Breast epithelium (tissue), 3 donors: ENCODE data around the gene MTCL1.

Source experiments
- POLR2A ChIP-seq: fragments of 450-650 bp; IDR thresholded peaks from one replicate; pipeline ENCODE4 v1.6.1; 2016; ENCODE audit warnings: antibody characterized with exemption, mild to moderate bottlenecking, moderate library complexity
- TF ChIP-seq, protein P1 (sequence below), 3 donors: fragments of 450-650 bp; IDR thresholded peaks; one replicate each; pipeline ENCODE4 v1.5.1; 2016 to 2017; ENCODE audit warnings: antibody characterized with exemption in 3 of 3, mild to moderate bottlenecking in 3 of 3, moderate library complexity in 3 of 3

- no peak for TF ChIP-seq POLR2A
- TF ChIP-seq, protein P1, sequence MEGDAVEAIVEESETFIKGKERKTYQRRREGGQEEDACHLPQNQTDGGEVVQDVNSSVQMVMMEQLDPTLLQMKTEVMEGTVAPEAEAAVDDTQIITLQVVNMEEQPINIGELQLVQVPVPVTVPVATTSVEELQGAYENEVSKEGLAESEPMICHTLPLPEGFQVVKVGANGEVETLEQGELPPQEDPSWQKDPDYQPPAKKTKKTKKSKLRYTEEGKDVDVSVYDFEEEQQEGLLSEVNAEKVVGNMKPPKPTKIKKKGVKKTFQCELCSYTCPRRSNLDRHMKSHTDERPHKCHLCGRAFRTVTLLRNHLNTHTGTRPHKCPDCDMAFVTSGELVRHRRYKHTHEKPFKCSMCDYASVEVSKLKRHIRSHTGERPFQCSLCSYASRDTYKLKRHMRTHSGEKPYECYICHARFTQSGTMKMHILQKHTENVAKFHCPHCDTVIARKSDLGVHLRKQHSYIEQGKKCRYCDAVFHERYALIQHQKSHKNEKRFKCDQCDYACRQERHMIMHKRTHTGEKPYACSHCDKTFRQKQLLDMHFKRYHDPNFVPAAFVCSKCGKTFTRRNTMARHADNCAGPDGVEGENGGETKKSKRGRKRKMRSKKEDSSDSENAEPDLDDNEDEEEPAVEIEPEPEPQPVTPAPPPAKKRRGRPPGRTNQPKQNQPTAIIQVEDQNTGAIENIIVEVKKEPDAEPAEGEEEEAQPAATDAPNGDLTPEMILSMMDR (IDR thresholded peaks at IDR 0.05): no peak
Measured at GRCh38 chr18:8811115-8811514, 105.8 kb downstream of the MTCL1 start.
